BE2C (cell line): ENCODE measurements around the gene CUBN.

Source experiments
- DNase-seq: peaks from one replicate; pipeline ENCODE4 v3.0.0-alpha.2; 2020
- H3K27me3 ChIP-seq: fragments of 250-450 bp; sonication (Bioruptor Pico); 2 replicates; pipeline ENCODE4 v1.5.1; 2020; ENCODE audit warnings: mild to moderate bottlenecking
- H3K36me3 ChIP-seq: fragments of 250-450 bp; sonication (Bioruptor Pico); 2 replicates; pipeline ENCODE4 v1.5.1; 2020; ENCODE audit warnings: mild to moderate bottlenecking
- H3K4me1 ChIP-seq: fragments of 250-450 bp; sonication (Bioruptor Pico); 2 replicates; pipeline ENCODE4 v1.5.1; 2020
- H3K4me3 ChIP-seq: 2 replicates; pipeline ENCODE4 v1.5.1; 2011; ENCODE audit warnings: low read depth, low read length
- H3K9me3 ChIP-seq: fragments of 250-450 bp; sonication (Bioruptor Pico); 2 replicates; pipeline ENCODE4 v1.5.1; 2020
- CTCF ChIP-seq: IDR thresholded peaks from 2 replicates; pipeline ENCODE4 v1.5.1; 2012; ENCODE audit warnings: mild to moderate bottlenecking, low read depth, low read length

CUBN gene

GRCh38 chr10:16777473-16778370 lies 351.9 kb downstream of the CUBN start:
- no peak overlapping the region for H3K4me3 ChIP-seq
- H3K4me1 ChIP-seq, result no peaks in the 10 kb centered on the region
- TF ChIP-seq CTCF, result peak; percentile 70
- no peaks in the 10 kb centered on the region for H3K36me3 ChIP-seq
- no peak for DNase-seq
- H3K9me3 ChIP-seq, result no peaks in the 10 kb centered on the region
- no peaks in the 10 kb centered on the region for H3K27me3 ChIP-seq

- Histone ChIP-seq H3K9me3 (no peaks in the 10 kb centered on the region), H3K36me3 (no peaks in the 10 kb centered on the region), H3K4me3 (no peak overlapping the region), H3K27me3 (no peaks in the 10 kb centered on the region), H3K4me1 (no peaks in the 10 kb centered on the region)
- TF ChIP-seq CTCF, result no peak
- DNase-seq, result no peak
Observed at GRCh38 chr10:16776896-16777295, 352.7 kb downstream of the CUBN start.
